Measurements from ENCODE around the gene IP6K1. TPM values are rescaled to one million over a fixed set of nuclear protein-coding genes. Genes with fewer than 3 reads are reported as not detected.

Gene IP6K1
- total RNA-seq, 6 experiments from 2014 or later = 12.6 to 19.6 (median 16.2) TPM

- intact Hi-C loops (cut with DNase I) = no loop called here
These were observed 60.2 kb downstream of the IP6K1 start for GRCh38 chr3:49725906-49726681.

DNA sequence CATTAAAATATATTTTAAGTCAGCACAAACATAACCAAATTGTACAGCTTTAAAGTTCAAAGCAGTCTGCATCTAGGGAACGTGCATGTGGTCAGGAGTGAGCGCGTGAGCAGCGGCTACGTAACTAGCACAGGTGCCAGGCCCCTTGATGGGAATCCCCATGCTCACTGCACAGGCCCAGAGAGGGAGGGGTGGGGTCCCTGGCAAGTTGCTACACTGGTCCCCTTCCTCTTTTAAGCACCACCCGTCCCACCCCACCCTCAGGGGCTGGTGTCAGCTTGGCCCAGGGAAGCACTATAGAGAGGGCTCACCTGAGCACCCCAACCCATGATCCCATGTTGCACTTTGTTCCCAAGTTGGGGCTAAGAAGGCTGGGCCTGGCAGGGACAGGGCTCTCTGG is 61.8 kb downstream of the IP6K1 start:
- H3K4me1 ChIP-seq = peaks cover 0 to 35% (median 5%) of the 10 kb centered on the region in 4 donors
- ATAC-seq = peak in 1 of 4 donors; percentile 3

More at GRCh38 chr3:49725906-49726681, 60.2 kb downstream of the IP6K1 start:
- ATAC-seq (no peak), DNase-seq (peak in 1 of 3 donors; percentile 51)
- 89% methylated on average over 5 of the region's 11 CpGs for WGBS (ENCODE audit: insufficient coverage, low coverage, low lambda C conversion rate, missing lambda C conversion rate)
- Histone ChIP-seq H3K4me1 (peaks cover 0 to 33% (median 5%) of the 10 kb centered on the region in 4 donors), H3K4me3 (no peak overlapping the region), H3K36me3 (peaks cover 0 to 24% (median 6%) of the 10 kb centered on the region in 4 donors), H3K27ac (no peak overlapping the region), H3K9me3 (no peaks in the 10 kb centered on the region), H3K27me3 (no peaks in the 10 kb centered on the region)
- TF ChIP-seq CTCF (IDR thresholded peaks at IDR 0.05) = no peak
- no peak for TF ChIP-seq POLR2A (IDR thresholded peaks at IDR 0.05)

DNA sequence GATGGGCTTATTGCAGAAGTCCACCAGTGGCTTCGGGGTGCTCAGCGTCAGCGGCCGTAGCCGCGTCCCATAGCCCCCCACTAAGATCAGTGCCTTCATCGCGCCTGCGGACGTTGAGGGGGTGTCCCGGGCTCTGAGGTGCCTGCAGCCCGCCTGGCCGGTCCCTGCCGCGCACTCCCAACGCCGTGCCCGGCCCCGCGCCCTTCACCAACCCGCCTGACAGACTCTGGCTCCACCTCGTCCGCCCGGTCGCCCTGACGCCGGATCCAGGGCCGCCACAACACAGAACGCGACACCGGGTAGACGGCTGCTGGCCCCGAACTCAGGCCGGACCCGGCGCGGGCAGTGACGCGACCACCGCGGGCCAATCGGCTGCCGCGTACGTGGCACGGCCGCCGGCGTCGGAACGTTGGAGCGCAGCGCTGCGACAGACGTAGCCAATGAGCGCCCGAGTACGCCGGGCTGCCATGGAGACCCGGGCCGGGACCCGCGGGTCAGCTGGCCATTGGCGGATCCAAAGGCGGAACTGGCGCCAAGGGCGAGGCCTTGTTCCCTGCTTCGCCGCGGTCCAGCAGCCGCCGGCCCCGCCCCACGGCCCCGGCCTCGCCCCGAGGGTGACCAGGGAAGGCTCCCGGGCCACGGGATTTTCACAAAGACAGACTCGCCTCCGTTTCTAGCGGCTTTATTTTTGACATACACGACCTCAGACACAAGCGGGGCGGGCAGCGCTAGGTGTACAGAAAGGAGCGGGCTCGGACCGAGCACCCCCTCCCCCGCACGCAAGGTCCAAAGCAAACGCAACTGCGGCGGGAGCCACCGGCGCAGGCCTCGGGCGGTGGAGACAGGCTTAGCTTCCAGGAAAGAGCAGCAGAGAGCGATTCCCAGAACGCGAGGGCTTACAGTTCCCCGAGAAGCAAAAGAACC is 62.5 kb downstream of the IP6K1 start, which contains the start of gene GMPPB:
GMPPB (minus strand) TSS at position 324 of the 924 bp plus-strand sequence; CDS start at position 99, 225 bp downstream.
- Histone ChIP-seq H3K36me3 (peaks cover 0 to 21% (median 10%) of the 10 kb centered on the region in 4 donors), H3K27ac (peak within 1 kb of the TSS; percentile 72 to 91 (median 90)), H3K27me3 (no peaks in the 10 kb centered on the region), H3K4me3 (peak within 1 kb of the TSS; percentile 80 to 99 (median 92)), H3K4me1 (peaks cover 0 to 40% (median 5%) of the 10 kb centered on the region in 4 donors), H3K9me3 (no peaks in the 10 kb centered on the region)
- peak; percentile 98 to 99 (median 99) for DNase-seq
- ATAC-seq = peak; percentile 70 to 86 (median 84)
- peak; percentile 46 for TF ChIP-seq POLR2A (IDR thresholded peaks at IDR 0.05)
- TF ChIP-seq CTCF (IDR thresholded peaks at IDR 0.05) = no peak
- intact Hi-C loops (cut with DNase I) = no loop called here
- WGBS (ENCODE audit: insufficient coverage, low coverage, low lambda C conversion rate, missing lambda C conversion rate) = 0% methylated on average over 17 of the region's 102 CpGs

More for the DNA sequence above, 61.8 kb downstream of the IP6K1 start:
- peak in 2 of 3 donors; percentile 57 to 59 for DNase-seq
- intact Hi-C loops (cut with DNase I) = no loop called here
- no CpG with 5 or more reads among the region's 6 CpGs for WGBS (ENCODE audit: insufficient coverage, low coverage, low lambda C conversion rate, missing lambda C conversion rate)
- TF ChIP-seq CTCF (IDR thresholded peaks at IDR 0.05) = no peak
- TF ChIP-seq POLR2A (IDR thresholded peaks at IDR 0.05) = no peak
- Histone ChIP-seq H3K36me3 (peaks cover 0 to 21% (median 10%) of the 10 kb centered on the region in 4 donors), H3K4me3 (peak overlapping the region; percentile 80 to 99 (median 92)), H3K9me3 (no peaks in the 10 kb centered on the region), H3K27ac (peak overlapping the region; percentile 72 to 90 (median 85)), H3K27me3 (no peaks in the 10 kb centered on the region)

DNA sequence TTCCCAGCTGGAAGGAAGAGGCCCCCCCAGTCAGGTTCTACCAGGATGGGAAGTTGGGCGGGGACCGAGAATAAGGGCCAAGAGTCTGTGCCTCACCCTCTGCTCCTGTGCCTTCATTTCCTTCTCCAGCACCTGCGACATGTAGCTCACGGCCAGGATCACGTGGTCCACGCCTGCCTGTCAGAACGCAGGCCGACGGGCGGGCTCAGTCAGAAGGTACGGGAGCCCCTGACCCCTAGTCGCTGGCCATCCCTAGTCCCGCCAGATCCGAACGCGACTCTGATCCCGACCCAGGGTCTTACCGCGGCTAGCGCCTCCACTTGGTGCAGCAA is 63.1 kb downstream of the IP6K1 start:
- ATAC-seq (peak; percentile 12 to 31 (median 18)), DNase-seq (peak in 2 of 3 donors; percentile 74 to 80)
- 0% methylated on average over 9 of the region's 20 CpGs for WGBS (ENCODE audit: insufficient coverage, low coverage, low lambda C conversion rate, missing lambda C conversion rate)
- TF ChIP-seq POLR2A (IDR thresholded peaks at IDR 0.05) = no peak
- TF ChIP-seq CTCF (IDR thresholded peaks at IDR 0.05) = no peak
- Histone ChIP-seq H3K27ac (peak overlapping the region; percentile 68 to 91 (median 90)), H3K9me3 (no peaks in the 10 kb centered on the region), H3K27me3 (no peaks in the 10 kb centered on the region), H3K4me3 (peak overlapping the region; percentile 80 to 99 (median 92)), H3K36me3 (peaks cover 0 to 21% (median 10%) of the 10 kb centered on the region in 4 donors), H3K4me1 (peaks cover 0 to 42% (median 5%) of the 10 kb centered on the region in 4 donors)
- intact Hi-C loops (cut with DNase I) = no loop called here
